Globus pallidus (tissue), 1 donor: ENCODE data around the gene PEX11A.

Experiments
- DNase-seq: peaks from one replicate; pipeline ENCODE4 v3.0.0-alpha.2; 2015; ENCODE audit warnings: low spot score

The PEX11A gene

GRCh38 chr15:89675606-89676005, 14.9 kb downstream of the PEX11A start:
- no peak for DNase-seq

GRCh38 chr15:89674526-89674925, 16.0 kb downstream of the PEX11A start:
- no peak for DNase-seq

GRCh38 chr15:89673165-89673512, 17.4 kb downstream of the PEX11A start:
- no peak for DNase-seq

- no peak for DNase-seq
Measured at GRCh38 chr15:89672221-89673164, 18.1 kb downstream of the PEX11A start.

GRCh38 chr15:89671687-89672086, 18.9 kb downstream of the PEX11A start:
- no peak for DNase-seq

GRCh38 chr15:89670971-89671560, 19.5 kb downstream of the PEX11A start:
- no peak for DNase-seq

- no peak for DNase-seq
Measured at GRCh38 chr15:89669941-89670340, 20.6 kb downstream of the PEX11A start.

GRCh38 chr15:89669309-89669865, 21.2 kb downstream of the PEX11A start:
- DNase-seq, result no peak

- DNase-seq, result no peak
Measured at GRCh38 chr15:89668171-89668570, 22.4 kb downstream of the PEX11A start.

- DNase-seq, result no peak
Measured at GRCh38 chr15:89667706-89667960, 22.9 kb downstream of the PEX11A start.

- DNase-seq, result no peak
Measured at GRCh38 chr15:89666858-89667705, 23.5 kb downstream of the PEX11A start.

- DNase-seq, result no peak
Measured at GRCh38 chr15:89666184-89666857, 24.2 kb downstream of the PEX11A start.

GRCh38 chr15:89665449-89666181, 24.9 kb downstream of the PEX11A start:
- no peak for DNase-seq

GRCh38 chr15:89664441-89665350, 25.9 kb downstream of the PEX11A start:
- no peak for DNase-seq

- no peak for DNase-seq
Measured at GRCh38 chr15:89662893-89663626, 27.5 kb downstream of the PEX11A start.

- no peak for DNase-seq
Measured at GRCh38 chr15:89660556-89660955, 30.0 kb downstream of the PEX11A start.

- DNase-seq, result no peak
Measured at GRCh38 chr15:89659295-89659694, 31.3 kb downstream of the PEX11A start.

- no peak for DNase-seq
Measured at GRCh38 chr15:89657686-89658200, 32.8 kb downstream of the PEX11A start.

- DNase-seq, result no peak
Measured at GRCh38 chr15:89656116-89656815, 34.3 kb downstream of the PEX11A start.
